OCI-LY3 (cell line): Measurements from ENCODE around the gene PRSS33.

Source experiments
- EZH2phosphoT487 ChIP-seq: fragments of 200-600 bp; shearing (Covaris generic); IDR thresholded peaks from 2 replicates; pipeline ENCODE4 v1.6.1; 2018; ENCODE audit warnings: antibody characterized with exemption, mixed run types, low read depth
- TF ChIP-seq, protein P1 (sequence below): fragments of 200-600, 300-600 bp; sonication (generic); IDR thresholded peaks from 2 replicates; pipeline ENCODE4 v1.5.1; 2014; ENCODE audit warnings: antibody characterized with exemption, low read length, low read depth

DNA sequence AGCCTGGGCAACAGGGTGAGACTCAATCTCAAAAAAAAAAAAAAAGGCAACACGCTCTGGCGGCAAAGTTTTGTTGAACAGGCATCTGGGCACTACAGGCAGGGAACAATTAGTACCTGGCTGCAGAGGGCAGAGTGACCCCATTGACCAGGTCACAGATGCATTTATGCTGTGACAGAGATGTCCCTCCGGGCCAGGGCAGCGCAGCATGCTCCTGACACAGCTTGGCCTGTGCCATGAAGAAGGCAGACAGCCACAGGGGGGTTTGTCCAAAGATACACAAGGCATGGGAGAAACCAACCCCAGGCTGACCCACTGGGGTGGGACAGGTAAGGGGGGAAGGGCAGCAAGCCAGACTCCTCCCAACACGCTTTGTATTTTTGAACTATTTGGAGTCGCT lies 42.6 kb downstream of the PRSS33 start:
- TF ChIP-seq, protein P1, sequence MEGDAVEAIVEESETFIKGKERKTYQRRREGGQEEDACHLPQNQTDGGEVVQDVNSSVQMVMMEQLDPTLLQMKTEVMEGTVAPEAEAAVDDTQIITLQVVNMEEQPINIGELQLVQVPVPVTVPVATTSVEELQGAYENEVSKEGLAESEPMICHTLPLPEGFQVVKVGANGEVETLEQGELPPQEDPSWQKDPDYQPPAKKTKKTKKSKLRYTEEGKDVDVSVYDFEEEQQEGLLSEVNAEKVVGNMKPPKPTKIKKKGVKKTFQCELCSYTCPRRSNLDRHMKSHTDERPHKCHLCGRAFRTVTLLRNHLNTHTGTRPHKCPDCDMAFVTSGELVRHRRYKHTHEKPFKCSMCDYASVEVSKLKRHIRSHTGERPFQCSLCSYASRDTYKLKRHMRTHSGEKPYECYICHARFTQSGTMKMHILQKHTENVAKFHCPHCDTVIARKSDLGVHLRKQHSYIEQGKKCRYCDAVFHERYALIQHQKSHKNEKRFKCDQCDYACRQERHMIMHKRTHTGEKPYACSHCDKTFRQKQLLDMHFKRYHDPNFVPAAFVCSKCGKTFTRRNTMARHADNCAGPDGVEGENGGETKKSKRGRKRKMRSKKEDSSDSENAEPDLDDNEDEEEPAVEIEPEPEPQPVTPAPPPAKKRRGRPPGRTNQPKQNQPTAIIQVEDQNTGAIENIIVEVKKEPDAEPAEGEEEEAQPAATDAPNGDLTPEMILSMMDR: no peak
- TF ChIP-seq EZH2phosphoT487: no peak
